Subcutaneous abdominal adipose tissue (tissue), 5 donors: Measurements from ENCODE around the gene KCNQ1.

Source experiments
- H3K27ac ChIP-seq: one replicate; pipeline ENCODE4 v1.7.0; 2013; ENCODE audit warnings: low read depth, mild to moderate bottlenecking, inconsistent platforms, low read length, moderate library complexity
- H3K27me3 ChIP-seq, 5 donors: one replicate each; pipeline ENCODE4 v1.7.0; 2013; ENCODE audit warnings: low read length in 5 of 5, inconsistent platforms in 1 of 5; ENCODE audit not compliant: control insufficient read depth in 5 of 5, insufficient read depth in 4 of 5
- H3K36me3 ChIP-seq, 5 donors: one replicate each; pipeline ENCODE4 v1.7.0; 2013; ENCODE audit warnings: low read length in 5 of 5; ENCODE audit not compliant: control insufficient read depth in 5 of 5, insufficient read depth in 5 of 5
- H3K4me1 ChIP-seq, 5 donors: one replicate each; pipeline ENCODE4 v1.7.0; 2013; ENCODE audit warnings: low read length in 5 of 5, mild to moderate bottlenecking in 3 of 5, moderate library complexity in 1 of 5; ENCODE audit not compliant: control insufficient read depth in 5 of 5, insufficient read depth in 5 of 5
- H3K4me3 ChIP-seq, 5 donors: one replicate each; pipeline ENCODE4 v1.7.0; 2013; ENCODE audit warnings: low read length in 5 of 5, low read depth in 1 of 5
- H3K9ac ChIP-seq, 5 donors: one replicate each; pipeline ENCODE4 v1.7.0; 2013; ENCODE audit warnings: low read length in 5 of 5, mild to moderate bottlenecking in 4 of 5, moderate library complexity in 3 of 5
- H3K9me3 ChIP-seq, 5 donors: one replicate each; pipeline ENCODE4 v1.7.0; 2013; ENCODE audit warnings: low read length in 5 of 5; ENCODE audit not compliant: control insufficient read depth in 5 of 5
- donor health status: healthy.
- donor health status: healthy.
- donor health status: healthy.
- donor health status: healthy.
- donor health status: healthy.

KCNQ1 gene

DNA sequence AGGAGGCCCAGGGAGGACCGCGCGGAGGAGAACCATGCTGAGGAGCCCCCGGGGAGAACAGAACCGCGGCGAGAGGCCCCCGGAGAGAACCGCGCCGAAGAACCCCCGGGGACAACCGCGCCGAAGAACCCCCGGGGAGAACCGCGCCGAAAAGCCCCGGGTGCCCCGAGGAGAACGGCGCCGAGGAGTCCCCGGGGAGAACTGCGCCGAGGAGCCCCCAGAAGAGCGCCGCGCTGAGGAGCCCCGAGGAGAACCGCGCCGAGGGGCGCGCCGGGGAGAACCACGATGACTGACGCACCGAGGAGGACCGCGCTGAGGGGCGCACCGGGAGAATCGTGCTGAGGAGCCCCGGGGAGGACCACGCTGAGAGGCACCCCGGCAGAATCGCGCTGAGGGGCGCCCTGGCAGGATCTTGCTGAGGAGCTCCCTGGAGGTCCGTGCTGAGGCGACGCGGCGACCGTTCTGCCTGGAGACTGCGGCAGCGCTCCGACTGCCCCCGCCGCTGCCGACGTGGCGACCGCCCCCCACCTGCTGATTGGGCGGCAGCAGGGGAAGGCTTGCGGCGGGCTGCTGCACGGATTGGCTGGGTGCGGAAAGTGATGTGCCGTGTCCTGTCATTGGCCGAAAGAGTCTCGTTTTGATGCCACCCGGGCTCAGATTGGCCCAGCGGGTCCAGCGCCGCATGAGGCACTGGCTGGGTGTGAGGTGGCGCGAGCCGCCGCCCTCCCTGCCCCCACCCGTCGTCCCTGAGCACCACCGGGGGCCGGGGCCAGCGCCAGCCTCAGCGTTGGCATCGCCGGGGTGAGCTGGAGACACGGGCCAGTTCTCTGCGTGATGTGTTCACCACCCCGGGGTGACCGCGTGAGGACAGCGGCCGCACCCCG is 255.0 kb downstream of the KCNQ1 start, which contains the start of gene KCNQ1OT1:
Gene KCNQ1OT1, minus strand, starts transcription at position 464 of the 884 bp plus-strand sequence.
- no peaks in the 10 kb centered on the region for H3K27me3 ChIP-seq
- H3K9ac ChIP-seq = peak within 1 kb of the TSS in 4 of 5 donors; percentile 66 to 79 (median 78)
- H3K4me1 ChIP-seq = peaks cover 0 to 41% (median 36%) of the 10 kb centered on the region in 5 donors
- no peaks in the 10 kb centered on the region for H3K9me3 ChIP-seq
- no peaks in the 10 kb centered on the region for H3K36me3 ChIP-seq
- peak within 1 kb of the TSS; percentile 86 for H3K27ac ChIP-seq
- H3K4me3 ChIP-seq = peak within 1 kb of the TSS; percentile 59 to 82 (median 74)

DNA sequence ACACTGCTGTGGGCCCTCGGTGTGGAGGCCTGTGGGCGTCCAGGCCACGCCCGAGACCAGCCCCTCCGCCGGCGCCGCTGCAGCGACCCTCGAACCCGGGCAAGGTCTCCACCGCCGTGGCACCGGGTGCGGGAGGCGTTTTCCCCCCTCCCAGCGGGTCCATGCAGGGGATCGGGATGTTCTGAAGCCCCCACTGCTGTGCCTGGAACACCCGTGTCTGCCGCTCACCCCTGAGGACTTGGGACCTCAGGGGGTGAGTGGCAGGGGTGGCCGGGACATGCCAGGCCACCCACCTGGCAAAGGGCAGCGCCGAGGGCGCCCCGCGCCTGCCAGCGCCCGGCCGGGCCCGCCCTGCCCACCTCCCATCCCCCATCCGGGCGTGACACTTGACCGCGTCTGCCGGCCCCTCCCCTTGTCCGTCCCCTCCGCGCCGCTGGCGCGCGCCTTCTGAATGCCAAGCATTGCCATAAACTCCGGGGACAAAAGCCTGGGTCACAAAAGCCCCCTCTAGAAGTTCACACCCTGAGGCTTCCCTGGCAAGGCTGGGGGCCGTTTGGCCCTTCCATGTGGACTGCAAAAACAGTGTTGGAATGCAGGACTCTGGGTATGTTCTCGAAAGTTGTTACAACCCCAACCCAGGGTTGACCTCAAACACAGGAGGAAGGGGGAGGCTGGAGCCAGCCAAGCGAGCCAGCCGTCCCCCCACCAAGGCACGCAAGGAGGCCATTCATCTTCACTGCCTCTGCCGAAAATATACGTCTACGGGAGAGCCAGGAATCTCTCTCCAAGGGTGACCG is 255.8 kb downstream of the KCNQ1 start:
- no peaks in the 10 kb centered on the region for H3K27me3 ChIP-seq
- no peaks in the 10 kb centered on the region for H3K9me3 ChIP-seq
- H3K4me3 ChIP-seq = peak overlapping the region in 4 of 5 donors; percentile 56 to 82 (median 70)
- H3K36me3 ChIP-seq = no peaks in the 10 kb centered on the region
- H3K4me1 ChIP-seq = peaks cover 0 to 33% (median 27%) of the 10 kb centered on the region in 5 donors
- peak overlapping the region in 4 of 5 donors; percentile 55 to 77 (median 66) for H3K9ac ChIP-seq
- H3K27ac ChIP-seq = peak overlapping the region; percentile 86

DNA sequence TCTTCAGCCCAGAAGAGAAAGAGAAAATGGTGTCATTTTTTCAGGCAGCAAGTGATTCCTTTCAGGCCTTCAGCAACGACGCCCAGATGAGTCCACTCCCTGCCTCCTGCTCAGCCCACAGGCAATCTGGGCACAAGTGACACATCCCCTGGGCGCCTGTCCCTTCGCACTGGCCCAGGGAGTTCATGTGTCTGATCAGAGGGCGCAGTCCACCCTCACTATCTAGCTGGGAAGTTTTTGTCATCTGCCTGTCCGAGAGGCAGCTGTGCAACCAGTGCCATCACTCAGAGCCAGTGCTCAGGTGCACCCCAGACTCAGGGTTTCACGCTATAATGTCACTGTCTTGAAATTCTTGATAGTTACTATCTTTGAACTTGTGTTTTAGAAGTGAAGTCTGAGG is 256.4 kb downstream of the KCNQ1 start:
- Histone ChIP-seq H3K4me3 (no peak overlapping the region), H3K9me3 (peaks cover 0 to 4% (median 3%) of the 10 kb centered on the region in 5 donors), H3K36me3 (no peaks in the 10 kb centered on the region), H3K9ac (peak overlapping the region in 1 of 5 donors; percentile 39), H3K27me3 (no peaks in the 10 kb centered on the region), H3K4me1 (peaks cover 0 to 32% (median 25%) of the 10 kb centered on the region in 5 donors), H3K27ac (peak overlapping the region; percentile 86)

DNA sequence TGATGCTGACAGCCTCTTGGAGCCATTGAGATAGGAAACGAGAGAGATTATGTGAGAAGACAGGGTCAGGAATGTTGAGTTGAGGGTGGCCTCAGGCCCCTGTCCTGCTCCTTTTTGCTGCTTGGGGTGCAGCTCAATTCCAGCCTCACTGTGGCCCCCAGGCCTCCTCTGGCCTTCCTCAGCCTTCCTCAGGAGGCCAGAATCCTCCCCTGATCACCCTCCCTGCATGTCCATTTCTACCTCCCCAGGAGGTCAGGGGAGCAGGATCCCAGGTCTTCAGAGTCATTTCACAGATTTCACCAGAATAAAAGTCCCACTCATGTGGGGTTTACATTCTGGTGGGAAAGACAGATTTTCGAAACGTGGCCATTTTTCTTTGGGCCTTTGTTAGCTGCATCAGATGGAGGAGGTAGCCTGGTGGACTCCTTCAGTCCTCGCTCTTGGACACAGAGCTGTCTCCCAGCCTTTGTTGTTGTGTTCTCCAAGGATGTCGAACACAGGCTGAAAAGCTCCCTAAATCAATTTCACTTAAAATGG is 257.2 kb downstream of the KCNQ1 start:
- Histone ChIP-seq H3K36me3 (no peaks in the 10 kb centered on the region), H3K27me3 (no peaks in the 10 kb centered on the region), H3K27ac (no peak overlapping the region), H3K9ac (no peak overlapping the region), H3K9me3 (peaks cover 0 to 8% (median 5%) of the 10 kb centered on the region in 5 donors), H3K4me1 (peaks cover under 1 to 34% (median 27%) of the 10 kb centered on the region in 5 donors), H3K4me3 (no peak overlapping the region)

DNA sequence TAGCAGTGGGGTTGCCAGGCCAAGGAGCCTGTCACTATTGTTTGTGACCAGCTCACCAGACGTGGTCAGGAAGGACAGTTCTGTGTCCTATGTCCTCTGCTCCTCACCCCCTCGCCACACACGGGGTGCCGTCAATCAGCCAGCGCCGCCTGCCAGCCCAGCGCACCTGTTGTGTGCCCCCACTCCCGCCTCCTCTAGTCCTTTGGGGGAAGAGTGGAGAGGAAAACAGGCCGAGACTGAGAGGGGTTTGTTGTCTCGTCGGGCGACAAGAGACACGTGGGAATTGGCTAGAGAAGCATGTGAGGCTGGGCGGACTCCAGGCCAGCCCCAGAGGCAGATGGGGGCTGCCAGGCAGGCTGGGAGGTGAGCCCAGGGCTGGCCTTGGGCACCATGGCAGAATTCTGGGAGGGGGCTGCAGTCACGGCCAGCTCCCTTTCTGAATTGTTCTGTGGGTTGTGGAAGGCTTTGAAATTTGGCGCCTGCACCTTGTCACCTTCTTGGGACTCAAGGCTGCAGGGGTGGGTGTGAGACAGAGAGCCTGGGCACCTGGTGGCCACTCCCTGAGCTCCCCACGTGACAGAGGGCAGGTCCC is 258.1 kb downstream of the KCNQ1 start:
- peaks cover 1 to 35% (median 28%) of the 10 kb centered on the region in 5 donors for H3K4me1 ChIP-seq
- H3K36me3 ChIP-seq = no peaks in the 10 kb centered on the region
- H3K27me3 ChIP-seq = no peaks in the 10 kb centered on the region
- H3K9me3 ChIP-seq = peaks cover 0 to 8% (median 5%) of the 10 kb centered on the region in 5 donors
- H3K4me3 ChIP-seq = no peak overlapping the region
- no peak overlapping the region for H3K9ac ChIP-seq
- no peak overlapping the region for H3K27ac ChIP-seq

DNA sequence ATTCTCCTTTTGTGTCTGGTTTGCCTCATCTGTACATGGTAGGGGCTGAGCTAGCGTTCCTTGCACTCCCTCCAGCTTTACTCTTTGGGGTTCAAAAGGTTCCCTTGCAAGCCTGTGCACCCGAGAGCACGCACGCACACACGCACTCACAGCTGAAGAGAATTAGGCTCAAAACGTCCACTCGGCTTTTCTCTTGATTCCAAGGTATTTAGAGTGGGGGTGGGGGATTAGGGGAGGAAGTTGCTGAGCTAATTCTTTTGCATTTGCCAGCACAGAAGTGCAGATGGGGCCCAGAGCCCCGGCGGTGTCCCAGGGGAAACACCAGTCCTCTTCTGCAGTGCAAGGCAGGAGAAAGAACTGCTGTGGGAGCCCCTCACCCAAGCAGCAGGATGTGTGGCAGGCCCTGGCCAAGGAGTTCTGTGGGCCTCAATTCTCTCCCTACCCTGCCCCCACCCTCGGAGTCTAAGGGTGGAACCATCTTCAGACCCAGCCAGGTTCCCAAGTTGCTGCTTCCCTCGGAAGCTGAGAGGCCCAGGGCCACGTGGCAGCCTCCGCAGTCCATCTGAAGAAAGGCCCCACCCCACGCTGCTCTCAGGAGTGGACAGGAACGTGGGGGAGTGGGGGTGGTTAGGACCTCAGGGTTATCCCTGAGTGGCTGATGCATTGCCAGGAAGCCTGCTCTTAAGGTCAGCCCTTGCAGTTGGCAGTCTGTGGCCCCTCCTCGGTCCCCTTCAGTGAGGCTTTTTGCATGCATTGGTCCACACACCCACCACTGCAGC is 258.7 kb downstream of the KCNQ1 start:
- Histone ChIP-seq H3K9ac (no peak overlapping the region), H3K27ac (no peak overlapping the region), H3K9me3 (peaks cover 0 to 8% (median 5%) of the 10 kb centered on the region in 5 donors), H3K36me3 (no peaks in the 10 kb centered on the region), H3K4me3 (no peak overlapping the region), H3K4me1 (peaks cover 1 to 35% (median 30%) of the 10 kb centered on the region in 5 donors), H3K27me3 (no peaks in the 10 kb centered on the region)

DNA sequence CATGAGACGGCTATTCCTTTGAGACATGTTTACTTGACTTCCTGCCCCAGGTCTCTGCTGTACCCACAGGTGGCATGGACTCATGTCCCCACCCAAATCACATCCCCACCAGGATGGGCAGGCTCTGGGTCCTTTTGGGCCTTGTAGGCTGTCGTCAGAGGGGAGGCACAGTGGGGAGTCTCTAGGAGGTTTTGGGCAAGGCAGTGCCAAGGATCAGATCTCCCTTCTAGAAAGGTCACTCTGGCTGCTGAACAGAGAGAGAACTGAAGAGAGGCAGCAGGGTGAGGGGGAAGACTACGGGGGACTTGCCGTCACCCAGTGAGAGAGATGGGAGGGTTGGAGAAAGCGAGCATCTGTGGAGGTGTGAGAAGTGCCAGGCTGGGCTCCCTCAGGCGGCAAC is 259.5 kb downstream of the KCNQ1 start:
- Histone ChIP-seq H3K4me1 (peaks cover 1 to 42% (median 36%) of the 10 kb centered on the region in 5 donors), H3K9me3 (peaks cover 0 to 8% (median 5%) of the 10 kb centered on the region in 5 donors), H3K4me3 (no peak overlapping the region), H3K27me3 (no peaks in the 10 kb centered on the region), H3K36me3 (no peaks in the 10 kb centered on the region), H3K27ac (no peak overlapping the region), H3K9ac (no peak overlapping the region)

DNA sequence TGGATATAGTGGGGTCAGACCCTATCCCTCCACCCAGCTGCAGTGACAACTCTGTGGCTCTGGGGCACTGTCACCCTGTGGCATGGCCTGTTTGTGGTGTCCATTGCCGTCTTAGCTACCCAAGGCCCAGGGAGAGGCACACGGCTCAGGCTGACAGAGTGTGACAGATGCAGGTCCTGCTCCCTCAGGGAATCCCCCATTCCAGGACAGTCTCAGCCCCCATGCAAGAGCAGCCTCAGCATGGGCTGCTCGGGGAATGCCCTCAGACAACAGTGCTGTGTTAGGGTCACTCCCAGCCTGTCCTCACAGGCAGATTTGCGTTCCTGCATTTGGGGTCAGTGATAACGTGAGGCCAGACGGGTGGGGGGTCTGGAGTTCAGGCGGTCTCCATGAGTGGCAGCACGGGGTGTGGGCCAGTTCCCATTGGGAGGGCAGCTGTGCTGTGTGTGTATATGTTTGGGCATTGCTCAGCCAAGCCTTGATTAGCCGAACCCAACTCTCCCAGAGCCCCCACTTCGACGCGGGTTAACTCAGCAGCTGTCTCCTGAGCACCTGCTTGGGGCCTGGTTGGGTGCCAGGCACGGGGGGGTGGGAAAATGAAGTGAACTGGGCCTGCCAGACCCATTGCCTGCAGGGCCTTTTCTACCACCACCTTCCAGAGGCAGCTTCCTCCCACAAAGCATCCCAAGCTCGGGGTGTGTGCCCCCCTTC is 260.2 kb downstream of the KCNQ1 start:
- Histone ChIP-seq H3K27me3 (no peaks in the 10 kb centered on the region), H3K4me3 (no peak overlapping the region), H3K9me3 (peaks cover 0 to 8% (median 5%) of the 10 kb centered on the region in 5 donors), H3K36me3 (no peaks in the 10 kb centered on the region), H3K27ac (no peak overlapping the region), H3K9ac (no peak overlapping the region), H3K4me1 (peaks cover 1 to 46% (median 41%) of the 10 kb centered on the region in 5 donors)
